ENCODE results near the gene SH2D1A.

Gene SH2D1A

DNA sequence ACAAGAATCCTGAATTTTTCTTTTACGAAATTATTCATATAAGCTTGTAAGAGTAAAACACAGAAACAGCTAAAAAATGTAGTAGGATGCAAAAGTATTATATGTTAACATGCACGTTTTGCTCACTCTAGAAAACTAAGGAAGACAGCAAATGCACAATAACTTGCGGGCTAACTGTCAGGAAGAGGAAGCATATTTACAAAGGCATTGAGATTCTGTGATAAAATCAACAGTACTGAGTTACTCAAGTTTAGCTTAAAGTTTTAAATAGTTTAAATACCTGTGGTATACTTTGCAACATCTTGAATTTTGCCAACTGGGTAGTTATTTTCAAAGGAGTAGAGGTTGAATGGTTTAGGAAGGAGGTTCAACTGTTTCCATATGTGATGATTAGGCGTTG, 37.0 kb downstream of the SH2D1A start:
- H3K79me2 ChIP-seq (ENCODE audit: insufficient read depth, low read length), result no peaks in the 10 kb centered on the region
- no peaks in the 10 kb centered on the region for H3K9me2 ChIP-seq (replicated peaks; ENCODE audit: low read depth, low read length)
- H4K20me1 ChIP-seq (ENCODE audit: insufficient read depth, low read length, poor library complexity, severe bottlenecking), result no peaks in the 10 kb centered on the region
- H3K4me2 ChIP-seq (ENCODE audit: low read depth, low read length, poor library complexity, severe bottlenecking), result peak overlapping the region; percentile 57
- no peaks in the 10 kb centered on the region for H3K27me3 ChIP-seq (ENCODE audit: insufficient read depth, low read length, poor library complexity, severe bottlenecking)
- H2AFZ ChIP-seq (ENCODE audit: low read length), result no peak overlapping the region
- peaks cover 14% of the 10 kb centered on the region; the same call in 1 of the 2 replicates for H3F3A ChIP-seq (ENCODE audit: low read depth)
- H3K36me3 ChIP-seq (ENCODE audit: insufficient read depth, low read length), result no peaks in the 10 kb centered on the region
- peak overlapping the region; percentile 56 for H3K9ac ChIP-seq (ENCODE audit: low read depth, low read length, poor library complexity, severe bottlenecking)
- H3K4me3 ChIP-seq (ENCODE audit: low read length, poor library complexity, severe bottlenecking), result peak overlapping the region; percentile 31
- no peak for TF ChIP-seq EZH2phosphoT487 (IDR thresholded peaks at IDR 0.05; ENCODE audit: borderline replicate concordance)
- TF ChIP-seq, protein P1, sequence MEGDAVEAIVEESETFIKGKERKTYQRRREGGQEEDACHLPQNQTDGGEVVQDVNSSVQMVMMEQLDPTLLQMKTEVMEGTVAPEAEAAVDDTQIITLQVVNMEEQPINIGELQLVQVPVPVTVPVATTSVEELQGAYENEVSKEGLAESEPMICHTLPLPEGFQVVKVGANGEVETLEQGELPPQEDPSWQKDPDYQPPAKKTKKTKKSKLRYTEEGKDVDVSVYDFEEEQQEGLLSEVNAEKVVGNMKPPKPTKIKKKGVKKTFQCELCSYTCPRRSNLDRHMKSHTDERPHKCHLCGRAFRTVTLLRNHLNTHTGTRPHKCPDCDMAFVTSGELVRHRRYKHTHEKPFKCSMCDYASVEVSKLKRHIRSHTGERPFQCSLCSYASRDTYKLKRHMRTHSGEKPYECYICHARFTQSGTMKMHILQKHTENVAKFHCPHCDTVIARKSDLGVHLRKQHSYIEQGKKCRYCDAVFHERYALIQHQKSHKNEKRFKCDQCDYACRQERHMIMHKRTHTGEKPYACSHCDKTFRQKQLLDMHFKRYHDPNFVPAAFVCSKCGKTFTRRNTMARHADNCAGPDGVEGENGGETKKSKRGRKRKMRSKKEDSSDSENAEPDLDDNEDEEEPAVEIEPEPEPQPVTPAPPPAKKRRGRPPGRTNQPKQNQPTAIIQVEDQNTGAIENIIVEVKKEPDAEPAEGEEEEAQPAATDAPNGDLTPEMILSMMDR (conservative IDR thresholded peaks at IDR 0.05; ENCODE audit: low read length), result no peak
- peaks cover 69% of the 10 kb centered on the region for H3K4me1 ChIP-seq (ENCODE audit: insufficient read depth, low read length, poor library complexity, severe bottlenecking)
- no peaks in the 10 kb centered on the region for H3K9me3 ChIP-seq (ENCODE audit: insufficient read depth, low read depth, low read length)

DNA sequence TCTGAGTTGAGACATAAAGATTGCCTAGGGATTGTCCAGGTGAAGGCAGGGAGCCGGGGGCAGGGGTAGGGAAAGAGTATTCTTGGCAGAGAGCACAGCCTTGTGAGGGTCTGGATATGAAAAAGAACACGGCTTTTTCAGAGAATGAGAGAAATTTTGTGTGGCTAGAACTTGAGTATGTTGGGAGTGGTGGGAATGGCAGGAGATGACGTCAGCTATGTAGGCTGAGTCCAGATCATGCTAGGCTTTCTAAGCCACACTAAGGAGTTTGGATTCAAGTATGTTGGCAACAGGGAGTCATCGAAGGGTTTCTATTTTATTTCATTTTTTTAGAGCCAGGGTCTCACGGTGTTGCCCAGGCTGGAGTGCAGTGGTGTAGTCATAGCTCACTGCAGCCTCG, 40.0 kb downstream of the SH2D1A start:
- no peak overlapping the region for H3K9ac ChIP-seq (ENCODE audit: low read depth, low read length, poor library complexity, severe bottlenecking)
- no peaks in the 10 kb centered on the region for H4K20me1 ChIP-seq (ENCODE audit: insufficient read depth, low read length, poor library complexity, severe bottlenecking)
- no peak overlapping the region for H3K4me2 ChIP-seq (ENCODE audit: low read depth, low read length, poor library complexity, severe bottlenecking)
- H3K9me2 ChIP-seq (replicated peaks; ENCODE audit: low read depth, low read length), result no peaks in the 10 kb centered on the region
- H3F3A ChIP-seq (ENCODE audit: low read depth), result peaks cover 14% of the 10 kb centered on the region; the same call in 1 of the 2 replicates
- TF ChIP-seq, protein P1 (conservative IDR thresholded peaks at IDR 0.05; ENCODE audit: low read length), result no peak
- no peak for TF ChIP-seq EZH2phosphoT487 (IDR thresholded peaks at IDR 0.05; ENCODE audit: borderline replicate concordance)
- H3K79me2 ChIP-seq (ENCODE audit: insufficient read depth, low read length), result no peaks in the 10 kb centered on the region
- H3K27me3 ChIP-seq (ENCODE audit: insufficient read depth, low read length, poor library complexity, severe bottlenecking), result no peaks in the 10 kb centered on the region
- H3K4me1 ChIP-seq (ENCODE audit: insufficient read depth, low read length, poor library complexity, severe bottlenecking), result peaks cover 47% of the 10 kb centered on the region
- no peaks in the 10 kb centered on the region for H3K9me3 ChIP-seq (ENCODE audit: insufficient read depth, low read depth, low read length)
- H2AFZ ChIP-seq (ENCODE audit: low read length), result no peak overlapping the region
- no peaks in the 10 kb centered on the region for H3K36me3 ChIP-seq (ENCODE audit: insufficient read depth, low read length)
- H3K4me3 ChIP-seq (ENCODE audit: low read length, poor library complexity, severe bottlenecking), result no peak overlapping the region

DNA sequence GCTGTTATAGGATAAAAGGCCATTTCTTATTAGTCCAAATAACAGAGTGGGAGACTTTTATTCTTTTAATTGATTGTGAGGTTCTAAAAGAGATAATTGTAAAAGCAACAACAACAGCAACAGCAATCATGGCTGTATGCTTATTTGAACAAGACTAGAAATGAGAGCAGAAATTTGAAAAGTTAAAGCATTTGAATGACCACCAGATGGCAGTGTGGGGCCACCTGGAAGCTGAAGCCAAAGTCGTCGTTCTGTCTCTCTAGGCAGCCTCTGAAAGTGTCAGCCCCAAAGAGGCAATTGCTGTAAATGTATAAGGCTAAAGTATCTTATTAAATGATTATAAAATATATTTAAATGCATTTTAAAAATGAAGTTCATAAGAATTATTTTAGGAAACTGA, 42.2 kb downstream of the SH2D1A start:
- no peaks in the 10 kb centered on the region for H3K9me3 ChIP-seq (ENCODE audit: insufficient read depth, low read depth, low read length)

More for the DNA sequence above, 42.2 kb downstream of the SH2D1A start:
- Histone ChIP-seq H3K4me2 (ENCODE audit: low read depth, low read length, poor library complexity, severe bottlenecking) (no peak overlapping the region), H2AFZ (ENCODE audit: low read length) (no peak overlapping the region), H3K9ac (ENCODE audit: low read depth, low read length, poor library complexity, severe bottlenecking) (peak overlapping the region; percentile 46), H3F3A (ENCODE audit: low read depth) (peaks cover 10% of the 10 kb centered on the region; the same call in 1 of the 2 replicates), H3K36me3 (ENCODE audit: insufficient read depth, low read length) (no peaks in the 10 kb centered on the region), H3K79me2 (ENCODE audit: insufficient read depth, low read length) (no peaks in the 10 kb centered on the region), H3K4me3 (ENCODE audit: low read length, poor library complexity, severe bottlenecking) (no peak overlapping the region), H3K4me1 (ENCODE audit: insufficient read depth, low read length, poor library complexity, severe bottlenecking) (peaks cover 42% of the 10 kb centered on the region), H3K27me3 (ENCODE audit: insufficient read depth, low read length, poor library complexity, severe bottlenecking) (no peaks in the 10 kb centered on the region), H3K9me2 (replicated peaks; ENCODE audit: low read depth, low read length) (no peaks in the 10 kb centered on the region), H4K20me1 (ENCODE audit: insufficient read depth, low read length, poor library complexity, severe bottlenecking) (no peaks in the 10 kb centered on the region)
- no peak for TF ChIP-seq EZH2phosphoT487 (IDR thresholded peaks at IDR 0.05; ENCODE audit: borderline replicate concordance)
- TF ChIP-seq, protein P1 (conservative IDR thresholded peaks at IDR 0.05; ENCODE audit: low read length), result peak; percentile 53
